Measurements from ENCODE around the gene LIN54.

The LIN54 gene

GRCh38 chr4:82896755-82897154, 113.9 kb downstream of the LIN54 start:
- no peak for DNase-seq (ENCODE audit: low read depth in 4 of 4, low spot score in 1 of 4)

GRCh38 chr4:82893942-82894341, 116.7 kb downstream of the LIN54 start:
- DNase-seq (ENCODE audit: low read depth in 4 of 4, low spot score in 1 of 4), result no peak

- no peak for DNase-seq (ENCODE audit: low read depth in 4 of 4, low spot score in 1 of 4)
Observed at GRCh38 chr4:82892467-82892802, 118.2 kb downstream of the LIN54 start.

GRCh38 chr4:82891707-82892466, 118.7 kb downstream of the LIN54 start:
- no peak for DNase-seq (ENCODE audit: low read depth in 4 of 4, low spot score in 1 of 4)

- peak; percentile 91 to 95 (median 93) for DNase-seq (ENCODE audit: low read depth in 4 of 4, low spot score in 1 of 4)
Observed at GRCh38 chr4:82890901-82891706, 119.5 kb downstream of the LIN54 start, which contains the start of gene SEC31A. SEC31A (minus strand) TSS chr4:82891153; CDS start chr4:82881936, 9,217 bp downstream.

- no peak for DNase-seq (ENCODE audit: low read depth in 4 of 4, low spot score in 1 of 4)
Observed at GRCh38 chr4:82890528-82890900, 120.1 kb downstream of the LIN54 start.

- DNase-seq (ENCODE audit: low read depth in 4 of 4, low spot score in 1 of 4), result no peak
Observed at GRCh38 chr4:82889287-82889686, 121.3 kb downstream of the LIN54 start.

- DNase-seq (ENCODE audit: low read depth in 4 of 4, low spot score in 1 of 4), result no peak
Observed at GRCh38 chr4:82886147-82886942, 124.3 kb downstream of the LIN54 start.

GRCh38 chr4:82885410-82885809, 125.2 kb downstream of the LIN54 start:
- DNase-seq (ENCODE audit: low read depth in 4 of 4, low spot score in 1 of 4), result no peak
